DND-41 (cell line): Measurements from ENCODE around the gene SLC25A34.

Source experiments
- ATAC-seq: fragments of 200-7000 bp; cut with Tn5 transposase; 3 replicates; pipeline ENCODE4 v1.9.1; 2021; ENCODE audit warnings: low read depth; ENCODE audit not compliant: insufficient read depth
- DNase-seq: peaks from one replicate; pipeline ENCODE4 v3.0.0-alpha.2; 2020
- H2AFZ ChIP-seq: 2 replicates; pipeline ENCODE4 v1.6.0; 2012; ENCODE audit warnings: low read depth, low read length
- H3K27ac ChIP-seq: 2 replicates; pipeline ENCODE4 v1.5.1; 2012; ENCODE audit warnings: low read length, inconsistent platforms
- H3K27me3 ChIP-seq: fragments of 200-600 bp; sonication (generic); 2 replicates; pipeline ENCODE4 v1.6.0; 2012; ENCODE audit warnings: low read length, mild to moderate bottlenecking, inconsistent platforms; ENCODE audit not compliant: insufficient read depth, poor library complexity
- H3K36me3 ChIP-seq: 2 replicates; pipeline ENCODE4 v1.5.1; 2012; ENCODE audit warnings: low read length, inconsistent platforms; ENCODE audit not compliant: insufficient read depth
- H3K4me1 ChIP-seq: 2 replicates; pipeline ENCODE4 v1.5.1; 2012; ENCODE audit warnings: mild to moderate bottlenecking, low read length; ENCODE audit not compliant: insufficient read depth
- H3K4me2 ChIP-seq: 2 replicates; pipeline ENCODE4 v1.6.0; 2012; ENCODE audit warnings: mild to moderate bottlenecking, moderate library complexity, low read length, inconsistent platforms; ENCODE audit not compliant: insufficient read depth
- H3K4me3 ChIP-seq, 2 experiments: fragments of 200-600 bp in 1 of 2; shearing (Covaris generic) in 1 of 2; 2 replicates each; pipeline ENCODE4 v1.5.1; 2012 to 2016; ENCODE audit warnings: inconsistent platforms in 2 of 2, low read length in 2 of 2, mild to moderate bottlenecking in 2 of 2, low read depth in 1 of 2, moderate library complexity in 1 of 2
- H3K79me2 ChIP-seq: 2 replicates; pipeline ENCODE4 v1.6.0; 2012; ENCODE audit warnings: low read length, inconsistent platforms; ENCODE audit not compliant: insufficient read depth
- H3K9ac ChIP-seq: 2 replicates; pipeline ENCODE4 v1.6.0; 2012; ENCODE audit warnings: low read depth, mild to moderate bottlenecking, inconsistent platforms, low read length, moderate library complexity
- H3K9me3 ChIP-seq: 2 replicates; pipeline ENCODE4 v1.5.1; 2012; ENCODE audit warnings: low read length, moderate library complexity, mild to moderate bottlenecking, inconsistent platforms; ENCODE audit not compliant: insufficient read depth, severe bottlenecking
- H4K20me1 ChIP-seq: 2 replicates; pipeline ENCODE4 v1.6.0; 2012; ENCODE audit warnings: low read length; ENCODE audit not compliant: insufficient read depth
- CTCF ChIP-seq: IDR thresholded peaks from 2 replicates; pipeline ENCODE4 v1.5.1; 2012; ENCODE audit warnings: borderline replicate concordance, low read length, moderate library complexity, mild to moderate bottlenecking; ENCODE audit not compliant: poor library complexity, severe bottlenecking; ENCODE audit errors: extremely low read depth
- EZH2 ChIP-seq: IDR thresholded peaks from 3 replicates; pipeline ENCODE4 v1.6.1; 2012; ENCODE audit warnings: borderline replicate concordance, low read depth, mild to moderate bottlenecking, moderate library complexity, low read length, inconsistent platforms; ENCODE audit not compliant: severe bottlenecking

SLC25A34 gene

GRCh38 chr1:15748264-15748663, 12.2 kb downstream of the SLC25A34 start:
- Histone ChIP-seq H2AFZ (no peak overlapping the region), H4K20me1 (no peaks in the 10 kb centered on the region; the same call in 1 of the 2 replicates), H3K27me3 (no peaks in the 10 kb centered on the region), H3K4me2 (no peak overlapping the region), H3K9ac (no peak overlapping the region), H3K9me3 (no peaks in the 10 kb centered on the region), H3K36me3 (no peaks in the 10 kb centered on the region), H3K79me2 (no peaks in the 10 kb centered on the region), H3K27ac (no peak overlapping the region), H3K4me1 (no peaks in the 10 kb centered on the region), H3K4me3 (no peak overlapping the region)
- TF ChIP-seq CTCF, result no peak
- no peak for TF ChIP-seq EZH2
- DNase-seq (no peak), ATAC-seq (no peak)

DNA sequence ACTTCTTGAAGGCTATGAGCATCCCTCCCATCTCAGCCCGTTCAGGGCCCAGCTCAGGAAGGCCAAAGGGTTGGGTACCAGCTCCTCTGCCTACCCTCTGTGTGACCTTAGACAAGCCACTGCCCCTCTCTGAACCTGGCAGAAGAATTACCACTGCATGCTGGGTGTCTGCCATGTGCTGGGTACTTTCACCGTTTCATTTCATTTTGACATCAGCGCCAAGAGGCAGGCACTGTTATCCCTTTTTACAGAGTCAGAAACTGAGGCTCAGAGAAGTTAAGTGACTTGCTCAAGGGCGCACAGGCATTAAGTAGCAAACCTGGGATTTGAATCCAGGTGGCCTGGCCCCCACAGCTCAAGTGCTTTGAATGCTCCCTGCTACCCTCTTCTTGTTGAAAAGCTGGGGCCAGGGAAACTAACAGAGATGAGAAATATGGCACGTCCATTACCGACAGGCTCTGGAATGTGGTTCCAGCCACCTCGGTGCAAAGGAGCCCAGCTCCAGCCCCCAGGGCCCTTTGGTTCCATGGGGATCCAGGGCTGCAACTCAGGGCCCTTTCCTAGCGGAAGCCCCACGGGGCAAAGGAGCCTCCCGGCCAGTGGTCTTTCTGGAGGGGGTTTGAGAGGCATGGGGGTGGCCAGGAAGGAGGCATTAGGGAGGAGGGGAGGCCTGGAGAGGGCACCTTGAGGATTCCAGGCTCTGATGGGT, 12.8 kb downstream of the SLC25A34 start:
- Histone ChIP-seq H3K27me3 (no peaks in the 10 kb centered on the region), H3K79me2 (no peaks in the 10 kb centered on the region), H3K27ac (no peak overlapping the region), H3K4me3 (no peak overlapping the region), H2AFZ (no peak overlapping the region), H3K4me2 (no peak overlapping the region), H3K4me1 (no peaks in the 10 kb centered on the region), H3K9me3 (no peaks in the 10 kb centered on the region), H3K9ac (no peak overlapping the region), H4K20me1 (no peaks in the 10 kb centered on the region; the same call in 1 of the 2 replicates), H3K36me3 (no peaks in the 10 kb centered on the region)
- DNase-seq (no peak), ATAC-seq (no peak)
- no peak for TF ChIP-seq EZH2
- TF ChIP-seq CTCF, result no peak

- Histone ChIP-seq H3K27ac (no peak overlapping the region), H4K20me1 (no peaks in the 10 kb centered on the region), H3K27me3 (no peaks in the 10 kb centered on the region), H2AFZ (no peak overlapping the region), H3K9ac (no peak overlapping the region), H3K4me1 (no peaks in the 10 kb centered on the region), H3K4me2 (no peak overlapping the region), H3K36me3 (no peaks in the 10 kb centered on the region), H3K79me2 (no peaks in the 10 kb centered on the region), H3K4me3 (no peak overlapping the region), H3K9me3 (no peaks in the 10 kb centered on the region)
- ATAC-seq, result no peak
- DNase-seq, result no peak
- TF ChIP-seq EZH2 (no peak), CTCF (no peak)
Measured at GRCh38 chr1:15749399-15750291, 13.6 kb downstream of the SLC25A34 start.
